ENCODE measurements around the gene ANGPTL8. TPM values are rescaled to one million over a fixed set of nuclear protein-coding genes. Genes with fewer than 3 reads are reported as not detected.
A peak's percentile ranks its signal among the peaks of the same experiment; 100 is the strongest.

ANGPTL8 gene
- total and polyA plus RNA-seq, 2 of the 4 experiments (the other 2 are of a cell fraction) = not detected

- Histone ChIP-seq H3K23ac (ENCODE audit: low read depth, low read length) (peak overlapping the region; percentile 98), H2AFZ (replicated peaks; ENCODE audit: low read length, poor library complexity) (peak overlapping the region; percentile 39), H3K4me1 (ENCODE audit: control insufficient read depth, insufficient read depth, low read length) (peaks cover 13% of the 10 kb centered on the region), H3K4me3 (ENCODE audit: insufficient read depth, low read depth, low read length) (no peak overlapping the region), H4K20me1 (ENCODE audit: insufficient read depth, low read length) (no peaks in the 10 kb centered on the region), H3K56ac (ENCODE audit: extremely low read depth, insufficient read depth, low read length) (peak overlapping the region; percentile 53), H3K9ac (ENCODE audit: low read depth, low read length) (peak overlapping the region; percentile 61), H3K36me3 (ENCODE audit: control insufficient read depth, insufficient read depth, low read length) (peaks cover 7% of the 10 kb centered on the region; the same call in 1 of the 2 replicates), H2BK5ac (ENCODE audit: low read depth, low read length, poor library complexity, severe bottlenecking) (peak overlapping the region; percentile 81), H2BK20ac (ENCODE audit: low read depth, low read length) (peak overlapping the region; percentile 99), H4K5ac (ENCODE audit: low read depth, low read length) (peak overlapping the region; percentile 89), H3K14ac (replicated peaks; ENCODE audit: low read depth, low read length) (peak overlapping the region; percentile 96), H2AK9ac (replicated peaks; ENCODE audit: low read depth, low read length, poor library complexity) (peak overlapping the region; percentile 88), H3K27me3 (ENCODE audit: control insufficient read depth, insufficient read depth, low read length) (no peaks in the 10 kb centered on the region), H4K91ac (ENCODE audit: insufficient read depth, low read depth, low read length) (peak overlapping the region; percentile 99), H2AK5ac (ENCODE audit: low read depth, low read length) (peak overlapping the region; percentile 98), H4K8ac (ENCODE audit: low read depth in 2 of 2, low read length in 2 of 2) (peak overlapping the region; percentile 95 to 96), H3K9me1 (ENCODE audit: insufficient read depth, low read length) (peaks cover 11% of the 10 kb centered on the region), H3K79me1 (ENCODE audit: low read depth in 1 of 2, low read length in 2 of 2) (peaks cover 11 to 24% of the 10 kb centered on the region in 2 experiments; a peak in 3 of 4 replicates), H3K4me2 (ENCODE audit: low read depth, low read length) (no peak overlapping the region), H3K4ac (ENCODE audit: low read depth, low read length) (peak overlapping the region; percentile 100), H3K18ac (ENCODE audit: low read depth, low read length) (peak overlapping the region; percentile 85), H3K9me3 (ENCODE audit: control insufficient read depth, insufficient read depth, low read length) (no peaks in the 10 kb centered on the region), H3K27ac (ENCODE audit: insufficient read depth, low read length) (peak overlapping the region; percentile 89), H2BK120ac (ENCODE audit: low read depth, low read length) (peak overlapping the region; percentile 93), H2BK15ac (ENCODE audit: low read depth, low read length) (peak overlapping the region; percentile 100)
- intact Hi-C loops (cut with micrococcal nuclease) = loop anchor here (1.0 kb wide), 3 partner anchors 65 to 166 kb away; no protein-coding TSS in a partner anchor
- POLR2A ChIA-PET (ENCODE audit: unreplicated experiment) = no interaction called here
- no peak for DNase-seq
- WGBS, 2 experiments (ENCODE audit: extremely low coverage in 2 of 2, insufficient read length in 1 of 2) = 89% methylated on average over 7 of the region's 20 CpGs; no CpG with 5 or more reads in 1 of the 2 experiments
- CTCF ChIA-PET = interaction anchor here (0.6 to 0.7 kb wide), 4 partner anchors 7 to 261 kb away, joined by 3 to 5 read pairs (median 3); no protein-coding TSS in a partner anchor
- no TSS peak for BruUV-seq (replicated peaks)
- ATAC-seq (ENCODE audit: low read depth) = no peak
- dilution Hi-C loops (cut with HindIII; ENCODE audit: low sequenced_read_pairs, unreplicated experiment) = no loop called here
- in situ Hi-C loops (cut with MboI; ENCODE audit: low sequenced_read_pairs) = loop anchor here (5.0 to 10.0 kb wide), 3 partner anchors 70 to 265 kb away; no protein-coding TSS in a partner anchor
- TF ChIP-seq FOS (IDR thresholded peaks at IDR 0.05; ENCODE audit: low read depth, low read length) (no peak), MXI1 (IDR thresholded peaks at IDR 0.05; ENCODE audit: borderline replicate concordance, low read depth, low read length) (no peak), CEBPB (IDR thresholded peaks at IDR 0.05; ENCODE audit: low read depth, low read length) (no peak), POLR2A (IDR thresholded peaks at IDR 0.05; ENCODE audit: low read depth, low read length) (no peak), RFX5 (IDR thresholded peaks at IDR 0.05; ENCODE audit: low read depth, low read length) (no peak), RAD21 (IDR thresholded peaks at IDR 0.05; ENCODE audit: low read length) (no peak), CHD1 (IDR thresholded peaks at IDR 0.05; ENCODE audit: low read depth, low read length) (no peak), CTCF (conservative IDR thresholded peaks at IDR 0.05; ENCODE audit: low read depth, low read length) (no peak), SMC3 (IDR thresholded peaks at IDR 0.05; ENCODE audit: low read depth, low read length) (no peak), BHLHE40 (IDR thresholded peaks at IDR 0.05; ENCODE audit: low read depth, low read length) (no peak), RCOR1 (IDR thresholded peaks at IDR 0.05; ENCODE audit: insufficient replicate concordance, low read length) (no peak), MAFK (IDR thresholded peaks at IDR 0.05; ENCODE audit: low read depth, low read length) (no peak)
- TF ChIP-seq, protein P1, sequence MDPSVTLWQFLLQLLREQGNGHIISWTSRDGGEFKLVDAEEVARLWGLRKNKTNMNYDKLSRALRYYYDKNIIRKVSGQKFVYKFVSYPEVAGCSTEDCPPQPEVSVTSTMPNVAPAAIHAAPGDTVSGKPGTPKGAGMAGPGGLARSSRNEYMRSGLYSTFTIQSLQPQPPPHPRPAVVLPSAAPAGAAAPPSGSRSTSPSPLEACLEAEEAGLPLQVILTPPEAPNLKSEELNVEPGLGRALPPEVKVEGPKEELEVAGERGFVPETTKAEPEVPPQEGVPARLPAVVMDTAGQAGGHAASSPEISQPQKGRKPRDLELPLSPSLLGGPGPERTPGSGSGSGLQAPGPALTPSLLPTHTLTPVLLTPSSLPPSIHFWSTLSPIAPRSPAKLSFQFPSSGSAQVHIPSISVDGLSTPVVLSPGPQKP (IDR thresholded peaks at IDR 0.05; ENCODE audit: borderline replicate concordance, low read depth, low read length) = no peak
- TF ChIP-seq, protein P2, sequence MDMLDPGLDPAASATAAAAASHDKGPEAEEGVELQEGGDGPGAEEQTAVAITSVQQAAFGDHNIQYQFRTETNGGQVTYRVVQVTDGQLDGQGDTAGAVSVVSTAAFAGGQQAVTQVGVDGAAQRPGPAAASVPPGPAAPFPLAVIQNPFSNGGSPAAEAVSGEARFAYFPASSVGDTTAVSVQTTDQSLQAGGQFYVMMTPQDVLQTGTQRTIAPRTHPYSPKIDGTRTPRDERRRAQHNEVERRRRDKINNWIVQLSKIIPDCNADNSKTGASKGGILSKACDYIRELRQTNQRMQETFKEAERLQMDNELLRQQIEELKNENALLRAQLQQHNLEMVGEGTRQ (IDR thresholded peaks at IDR 0.05; ENCODE audit: low read depth, low read length) = no peak
Observed at GRCh38 chr19:11202488-11203193, 36.8 kb upstream of the ANGPTL8 start.

All from IMR-90 (cell line).